Colonic mucosa (tissue), 4 donors: ENCODE data around the gene GNAI2. TPM values are rescaled to one million over a fixed set of nuclear protein-coding genes. Genes with fewer than 3 reads are reported as not detected.

ENCODE experiments used
- DNase-seq: peaks from one replicate; pipeline ENCODE4 v3.0.0-alpha.2; 2020
- H3K27ac ChIP-seq: fragments of 200-600 bp; one replicate; pipeline ENCODE4 v1.8.0; 2021
- H3K27me3 ChIP-seq: fragments of 200-600 bp; one replicate; pipeline ENCODE4 v1.8.0; 2021
- H3K36me3 ChIP-seq: fragments of 200-600 bp; one replicate; pipeline ENCODE4 v1.8.0; 2021
- H3K4me1 ChIP-seq: fragments of 200-600 bp; one replicate; pipeline ENCODE4 v1.8.0; 2021; ENCODE audit warnings: mild to moderate bottlenecking
- H3K4me3 ChIP-seq: fragments of 200-600 bp; one replicate; pipeline ENCODE4 v1.8.0; 2021
- H3K9ac ChIP-seq, 2 donors: one replicate each; pipeline ENCODE4 v1.7.0; 2013; ENCODE audit warnings: control low read depth in 2 of 2, low read depth in 2 of 2, low read length in 2 of 2
- H3K9me3 ChIP-seq: fragments of 200-600 bp; one replicate; pipeline ENCODE4 v1.8.0; 2021
- CTCF ChIP-seq: fragments of 200-600 bp; IDR thresholded peaks from one replicate; pipeline ENCODE4 v1.8.0; 2022; ENCODE audit warnings: antibody characterized with exemption, mild to moderate bottlenecking
- intact Hi-C: fragments of 100-400 bp; cut with DNase I; formaldehyde crosslinking; loops from one replicate; pipeline ENCODE4 v1.14.1; 2022
- total RNA-seq, 2 donors: library from RNA; stranded (reverse); fragmentation: NEBNext Ultra II Directional in 1 of 2; extraction: Animal tissue kit (Norgen Biotek cat#: 25700) in 1 of 2; gene quantifications; one replicate each; pipeline ENCODE4 v1.2.1, GENCODE V29; 2021
- donor health status: healthy.
- donor health status: DM: no; HTN: no; CAD: no.
- donor health status: DM: no; HTN: no; CAD: no.

Gene GNAI2
- total RNA-seq, 2 donors from 2014 or later, result 48.7 to 77.4 TPM

DNA sequence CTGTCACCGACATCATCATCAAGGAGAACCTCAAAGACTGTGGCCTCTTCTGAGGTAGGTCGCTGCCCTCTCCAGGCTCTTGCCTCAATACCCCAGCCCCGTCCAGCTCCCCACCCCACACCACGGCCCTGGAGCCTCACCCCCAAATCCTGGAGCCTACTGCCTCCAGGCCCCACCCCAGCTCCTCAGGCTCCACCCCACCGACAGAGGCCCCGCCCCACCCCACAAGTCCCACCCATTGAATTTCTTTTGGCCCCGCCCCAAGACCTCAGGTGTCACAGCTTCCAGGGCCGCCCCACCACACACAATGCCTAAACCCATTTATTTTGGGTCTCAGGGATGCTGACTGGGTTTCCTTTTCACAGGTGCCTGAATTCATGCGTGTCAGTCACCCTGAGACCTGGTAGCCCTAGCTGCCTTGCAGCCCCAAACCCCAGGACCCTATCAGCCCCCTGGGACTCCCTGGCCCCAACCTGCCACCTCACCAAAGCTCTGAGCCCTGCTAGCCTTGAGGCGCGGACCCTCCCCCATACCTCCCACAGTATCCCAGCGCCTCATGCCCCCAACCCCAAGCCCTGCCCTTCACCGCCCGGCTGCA is 41.0 kb upstream of the GNAI2 start:
- H3K27me3 ChIP-seq, result peaks cover 17% of the 10 kb centered on the region
- no peak for TF ChIP-seq CTCF
- H3K4me3 ChIP-seq, result no peak overlapping the region
- H3K9me3 ChIP-seq, result no peaks in the 10 kb centered on the region
- no peaks in the 10 kb centered on the region for H3K36me3 ChIP-seq
- H3K4me1 ChIP-seq, result peaks cover 4% of the 10 kb centered on the region
- no peak overlapping the region for H3K27ac ChIP-seq
- DNase-seq, result no peak
- no peak overlapping the region for H3K9ac ChIP-seq
- intact Hi-C loops, result loop anchor here (5.0 kb wide), 1 partner anchor 77 kb away; no protein-coding TSS in a partner anchor

DNA sequence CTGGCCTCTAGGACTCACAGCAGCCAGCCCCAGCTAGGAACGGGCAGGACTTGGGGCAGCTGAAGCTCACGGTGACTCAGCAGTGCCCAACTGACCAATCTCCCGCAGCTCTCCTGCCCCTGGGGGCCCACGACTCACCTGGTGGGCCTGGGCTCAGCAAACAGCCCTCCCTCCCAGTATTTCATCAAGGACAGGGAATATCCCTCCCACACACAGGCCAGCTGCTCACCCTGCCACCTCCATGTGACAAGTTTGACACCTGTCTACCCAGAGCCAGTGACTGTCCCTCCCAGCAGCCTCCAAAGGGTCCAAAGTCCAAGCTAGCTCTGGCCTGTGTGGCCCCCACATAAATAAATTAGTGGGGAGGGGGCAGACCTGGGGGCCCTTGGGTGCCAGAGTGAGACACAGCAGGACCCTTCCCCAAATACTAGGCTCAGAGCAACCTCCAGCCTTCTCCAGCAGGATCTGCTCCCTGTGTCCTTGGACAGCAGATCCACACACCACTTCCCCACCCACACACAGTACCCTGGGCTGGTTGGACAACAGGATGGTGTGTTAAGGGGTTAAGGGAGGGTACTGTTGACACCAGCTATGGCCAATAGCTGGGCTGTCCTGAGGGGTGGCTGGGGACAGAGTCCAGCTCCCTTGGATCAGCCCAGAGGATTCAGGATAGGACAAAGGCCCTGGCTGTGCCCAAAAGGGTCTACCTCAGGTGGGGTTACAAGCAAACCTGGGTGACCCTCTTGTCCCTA is 40.3 kb upstream of the GNAI2 start:
- H3K4me3 ChIP-seq, result no peak overlapping the region
- no peak overlapping the region for H3K27ac ChIP-seq
- intact Hi-C loops, result no loop called here
- no peaks in the 10 kb centered on the region for H3K36me3 ChIP-seq
- H3K4me1 ChIP-seq, result peaks cover 4% of the 10 kb centered on the region
- DNase-seq, result no peak
- no peaks in the 10 kb centered on the region for H3K9me3 ChIP-seq
- no peak overlapping the region for H3K9ac ChIP-seq
- peaks cover 17% of the 10 kb centered on the region for H3K27me3 ChIP-seq
- TF ChIP-seq CTCF, result no peak

GRCh38 chr3:50196253-50196801 is 39.7 kb upstream of the GNAI2 start:
- intact Hi-C loops, result no loop called here
- Histone ChIP-seq H3K9ac (no peak overlapping the region), H3K4me3 (no peak overlapping the region), H3K27ac (no peak overlapping the region), H3K27me3 (peaks cover 17% of the 10 kb centered on the region), H3K36me3 (no peaks in the 10 kb centered on the region), H3K9me3 (no peaks in the 10 kb centered on the region), H3K4me1 (peaks cover 4% of the 10 kb centered on the region)
- no peak for DNase-seq
- TF ChIP-seq CTCF, result no peak

DNA sequence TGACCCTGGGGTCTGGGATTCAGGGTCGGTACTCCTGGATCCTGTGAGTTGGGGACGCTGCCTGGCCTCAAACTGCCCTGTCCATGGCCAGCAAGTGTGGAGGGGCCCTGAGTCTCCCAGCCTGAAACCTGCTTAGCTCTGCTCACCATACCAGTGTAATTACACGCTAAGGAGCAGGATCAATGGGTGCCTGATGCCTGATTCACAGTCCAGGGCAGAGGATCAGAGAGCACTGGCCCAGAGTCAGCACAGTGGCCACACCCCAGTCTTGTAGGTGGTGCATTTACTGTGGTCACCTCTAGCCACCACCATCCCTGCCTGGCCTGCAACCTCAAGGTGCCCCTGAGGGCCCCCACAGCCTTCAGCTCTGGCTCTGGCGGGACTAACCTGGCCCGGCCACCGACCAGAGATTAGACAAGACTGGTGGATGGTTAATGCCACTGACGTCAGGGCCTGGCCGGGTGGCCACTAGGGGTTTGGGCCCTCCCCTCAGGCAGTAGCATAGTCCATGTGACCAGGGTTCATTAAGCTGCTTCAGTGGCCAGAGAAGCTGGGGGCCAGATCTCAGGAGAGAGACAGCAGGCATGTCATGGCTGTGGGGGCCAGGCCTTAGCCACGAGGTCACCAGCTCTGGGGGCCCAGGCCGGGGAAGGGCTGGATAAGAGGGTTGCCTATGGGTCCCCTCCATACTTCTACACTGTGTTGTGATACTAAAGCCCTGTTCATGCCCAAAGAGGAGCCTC is 34.3 kb upstream of the GNAI2 start:
- intact Hi-C loops, result no loop called here

More for the DNA sequence above, 34.3 kb upstream of the GNAI2 start:
- Histone ChIP-seq H3K27ac (no peak overlapping the region), H3K4me1 (no peaks in the 10 kb centered on the region), H3K9ac (no peak overlapping the region), H3K9me3 (no peaks in the 10 kb centered on the region), H3K27me3 (peaks cover 39% of the 10 kb centered on the region), H3K36me3 (no peaks in the 10 kb centered on the region), H3K4me3 (no peak overlapping the region)
- DNase-seq, result no peak
- no peak for TF ChIP-seq CTCF
